GM23338 (cell line): ENCODE measurements around the gene NDUFA3. TPM values are rescaled to one million over a fixed set of nuclear protein-coding genes. Genes with fewer than 3 reads are reported as not detected.

Source experiments
- ATAC-seq: fragments of 200-7000 bp; cut with Tn5 transposase; 3 replicates; pipeline ENCODE4 v1.9.1; 2020
- DNase-seq: peaks from one replicate; pipeline ENCODE4 v3.0.0-alpha.2; 2015; ENCODE audit warnings: low spot score
- H2AFZ ChIP-seq: fragments of 200-600 bp; sonication (generic); 2 replicates; pipeline ENCODE4 v1.8.0; 2016; ENCODE audit warnings: antibody characterized with exemption, mild to moderate bottlenecking, moderate library complexity
- H3F3A ChIP-seq: fragments of 200-600 bp; sonication (generic); replicated peaks from 2 replicates; pipeline ENCODE4 v1.8.0; 2017; ENCODE audit warnings: antibody characterized with exemption, mixed run types, low read depth
- H3K27ac ChIP-seq: fragments of 200-600 bp; sonication (generic); 2 replicates; pipeline ENCODE4 v1.6.1; 2016; ENCODE audit warnings: low read depth
- H3K27me3 ChIP-seq: fragments of 200-600 bp; sonication (generic); 2 replicates; pipeline ENCODE4 v1.8.0; 2016; ENCODE audit warnings: mild to moderate bottlenecking, mixed run types, moderate library complexity; ENCODE audit not compliant: insufficient read depth
- H3K36me3 ChIP-seq: fragments of 200-600 bp; sonication (generic); 2 replicates; pipeline ENCODE4 v1.8.0; 2016; ENCODE audit warnings: mild to moderate bottlenecking; ENCODE audit not compliant: insufficient read depth
- H3K4me1 ChIP-seq: fragments of 200-600 bp; sonication (generic); 2 replicates; pipeline ENCODE4 v1.8.0; 2016; ENCODE audit warnings: mild to moderate bottlenecking, moderate library complexity; ENCODE audit not compliant: insufficient read depth
- H3K4me2 ChIP-seq: fragments of 200-600 bp; sonication (generic); 2 replicates; pipeline ENCODE4 v1.7.1; 2017; ENCODE audit warnings: mixed run types
- H3K4me3 ChIP-seq: fragments of 200-600 bp; sonication (generic); 2 replicates; pipeline ENCODE4 v1.6.1; 2016; ENCODE audit warnings: mixed run types
- H3K79me2 ChIP-seq: fragments of 200-600 bp; sonication (generic); replicated peaks from 2 replicates; pipeline ENCODE4 v1.8.0; 2017; ENCODE audit warnings: mild to moderate bottlenecking; ENCODE audit not compliant: insufficient read depth
- H3K9me2 ChIP-seq: fragments of 200-600 bp; sonication (generic); 2 replicates; pipeline ENCODE4 v1.8.0; 2017; ENCODE audit not compliant: insufficient read depth
- H4K20me1 ChIP-seq: fragments of 200-600 bp; sonication (generic); replicated peaks from 2 replicates; pipeline ENCODE4 v1.8.0; 2017; ENCODE audit warnings: mild to moderate bottlenecking; ENCODE audit not compliant: insufficient read depth
- H3K27ac Mint-ChIP-seq: 2 replicates; pipeline ENCODE4 v1.8.0; 2020; ENCODE audit warnings: inconsistent platforms, mild to moderate bottlenecking, moderate library complexity, mixed read lengths
- H3K27me3 Mint-ChIP-seq: 3 replicates; pipeline ENCODE4 v1.8.0; 2022; ENCODE audit warnings: low read depth, mild to moderate bottlenecking, moderate library complexity, mixed read lengths, inconsistent platforms; ENCODE audit not compliant: insufficient read depth, poor library complexity
- H3K36me3 Mint-ChIP-seq: 3 replicates; pipeline ENCODE4 v1.8.0; 2021; ENCODE audit warnings: low read depth, mild to moderate bottlenecking, inconsistent platforms, moderate library complexity, mixed read lengths
- H3K4me1 Mint-ChIP-seq: 3 replicates; pipeline ENCODE4 v1.8.0; 2020; ENCODE audit warnings: mild to moderate bottlenecking, inconsistent platforms, mixed read lengths
- H3K4me3 Mint-ChIP-seq: 3 replicates; pipeline ENCODE4 v1.8.0; 2021; ENCODE audit warnings: moderate library complexity, mild to moderate bottlenecking, inconsistent platforms, mixed read lengths
- H3K9me3 Mint-ChIP-seq: 3 replicates; pipeline ENCODE4 v1.8.0; 2020; ENCODE audit warnings: moderate library complexity, mild to moderate bottlenecking, inconsistent platforms, mixed read lengths
- CREB1 ChIP-seq: fragments of 250-450 bp; sonication (Bioruptor Pico); IDR thresholded peaks from 2 replicates; pipeline ENCODE4 v1.5.0; 2020; ENCODE audit warnings: low read depth, mild to moderate bottlenecking, moderate library complexity
- CTCF ChIP-seq, 2 experiments: fragments of 200-600 bp in 1 of 2; sonication (generic) in 1 of 2; conservative IDR thresholded peaks; 2 replicates each; pipeline versions ENCODE4 v1.5.1 to v1.6.1; 2016 to 2017; ENCODE audit warnings: antibody characterized with exemption in 2 of 2, low read depth in 2 of 2, mild to moderate bottlenecking in 2 of 2, moderate library complexity in 1 of 2
- EZH2 ChIP-seq: fragments of 200-600 bp; sonication (generic); IDR thresholded peaks from one replicate; pipeline ENCODE4 v1.8.0; 2017; ENCODE audit warnings: antibody characterized with exemption, mild to moderate bottlenecking, low read depth; ENCODE audit not compliant: unreplicated experiment
- POLR2AphosphoS5 ChIP-seq: IDR thresholded peaks from 2 replicates; pipeline ENCODE4 v1.6.1; 2016; ENCODE audit warnings: antibody characterized with exemption, low read depth
- REST ChIP-seq: IDR thresholded peaks from one replicate; pipeline ENCODE4 v1.6.1; 2018; ENCODE audit warnings: antibody characterized with exemption; ENCODE audit not compliant: unreplicated experiment
- polyA plus RNA-seq: library from polyadenylated mRNA; unstranded; fragments of >200 nt; fragmentation: Nextera tagmentation; extraction: Ambion mirVana; gene quantifications from 2 replicates; pipeline ENCODE4 v1.2.1, GENCODE V29; 2016
- total RNA-seq: library from RNA; depleted of rRNA; stranded (reverse); fragments of >200 nt; shearing (Covaris generic); gene quantifications from 2 replicates; pipeline ENCODE4 v1.2.3, GENCODE V29; 2014

NDUFA3 gene
- total and polyA plus RNA-seq, 2 experiments from 2014 or later = 28.4 to 691 TPM

GRCh38 chr19:54155694-54156093 is 53.0 kb downstream of the NDUFA3 start:
- H3K4me1 Mint-ChIP-seq = peaks cover 12% of the 10 kb centered on the region
- H3K79me2 ChIP-seq = peaks cover 9% of the 10 kb centered on the region; the same call in 1 of the 2 replicates
- H3K4me2 ChIP-seq = no peak overlapping the region
- peaks cover 28% of the 10 kb centered on the region for H3F3A ChIP-seq
- peaks cover 10% of the 10 kb centered on the region; the same call in 1 of the 2 replicates for H4K20me1 ChIP-seq
- peaks cover 25% of the 10 kb centered on the region for H3K27me3 Mint-ChIP-seq
- DNase-seq = peak; percentile 61
- H3K9me2 ChIP-seq = no peaks in the 10 kb centered on the region
- H3K27ac Mint-ChIP-seq = no peak overlapping the region
- 0 out of 3 replicates have a peak, but pooled peaks have one; percentile 1 for ATAC-seq
- no peak for TF ChIP-seq EZH2
- peak; percentile 41; the same call in 1 of the 2 replicates for TF ChIP-seq POLR2AphosphoS5
- peak in 1 of 2 experiments; percentile 43; a peak in 2 of 4 replicates for TF ChIP-seq CTCF (conservative IDR thresholded peaks at IDR 0.05; ENCODE audit: low read depth in 2 of 2)
- no peak overlapping the region for H3K4me3 ChIP-seq
- H3K36me3 ChIP-seq = peaks cover 21% of the 10 kb centered on the region; the same call in 1 of the 2 replicates
- peaks cover 5% of the 10 kb centered on the region; the same call in 1 of the 2 replicates for H3K4me1 ChIP-seq
- peaks cover 2% of the 10 kb centered on the region; the same call in 2 of the 3 replicates for H3K9me3 Mint-ChIP-seq
- peaks cover 64% of the 10 kb centered on the region for H3K36me3 Mint-ChIP-seq
- H3K27ac ChIP-seq = no peak overlapping the region
- H3K4me3 Mint-ChIP-seq = no peak overlapping the region
- no peak overlapping the region for H2AFZ ChIP-seq
- H3K27me3 ChIP-seq = no peaks in the 10 kb centered on the region

GRCh38 chr19:54156490-54156889 is 53.8 kb downstream of the NDUFA3 start:
- H3K27me3 Mint-ChIP-seq = peaks cover 25% of the 10 kb centered on the region
- H3K4me3 Mint-ChIP-seq = no peak overlapping the region
- H3K4me3 ChIP-seq = no peak overlapping the region
- peaks cover 21% of the 10 kb centered on the region; the same call in 1 of the 2 replicates for H3K36me3 ChIP-seq
- DNase-seq (no peak), ATAC-seq (no peak)
- peaks cover 10% of the 10 kb centered on the region; the same call in 1 of the 2 replicates for H4K20me1 ChIP-seq
- peaks cover 9% of the 10 kb centered on the region; the same call in 1 of the 2 replicates for H3K79me2 ChIP-seq
- no peak overlapping the region for H3K27ac ChIP-seq
- peaks cover 57% of the 10 kb centered on the region for H3K36me3 Mint-ChIP-seq
- no peak overlapping the region for H3K4me2 ChIP-seq
- peaks cover 16% of the 10 kb centered on the region for H3K4me1 Mint-ChIP-seq
- peak; percentile 37; the same call in 1 of the 2 replicates for TF ChIP-seq POLR2AphosphoS5
- no peak for TF ChIP-seq EZH2
- TF ChIP-seq CREB1 (CRISPR knock-in tag) = no peak
- no peak for TF ChIP-seq REST
- peaks cover 8% of the 10 kb centered on the region; the same call in 1 of the 2 replicates for H3K4me1 ChIP-seq
- no peak overlapping the region for H3K27ac Mint-ChIP-seq
- H3F3A ChIP-seq = peaks cover 31% of the 10 kb centered on the region
- no peak overlapping the region for H2AFZ ChIP-seq
- H3K9me3 Mint-ChIP-seq = peaks cover 2% of the 10 kb centered on the region; the same call in 2 of the 3 replicates
- H3K9me2 ChIP-seq = no peaks in the 10 kb centered on the region
- H3K27me3 ChIP-seq = no peaks in the 10 kb centered on the region
